Esophagus squamous epithelium (tissue), 4 donors: ENCODE data around the gene ZNF860.
"Not testable (repeated sequence)": the region's sequence is repeated elsewhere in the genome, so short reads cannot be mapped to it uniquely, and the experiment has no call there.

ENCODE experiments used
- POLR2A ChIP-seq, 4 donors: fragments of 450-650 bp; IDR thresholded peaks; one replicate each; pipeline ENCODE4 v1.6.1; 2017; ENCODE audit warnings: antibody characterized with exemption in 4 of 4, mild to moderate bottlenecking in 4 of 4, moderate library complexity in 3 of 4
- TF ChIP-seq, protein P1 (sequence below), 6 experiments: fragments of 450-650 bp in 4 of 6; fragments of 200-600 bp in 2 of 6; sonication (generic) in 2 of 6; IDR thresholded peaks; one replicate each; pipeline ENCODE4 v1.5.1; 2016 to 2019; ENCODE audit warnings: antibody characterized with exemption in 6 of 6, mild to moderate bottlenecking in 4 of 6, moderate library complexity in 4 of 6

DNA sequence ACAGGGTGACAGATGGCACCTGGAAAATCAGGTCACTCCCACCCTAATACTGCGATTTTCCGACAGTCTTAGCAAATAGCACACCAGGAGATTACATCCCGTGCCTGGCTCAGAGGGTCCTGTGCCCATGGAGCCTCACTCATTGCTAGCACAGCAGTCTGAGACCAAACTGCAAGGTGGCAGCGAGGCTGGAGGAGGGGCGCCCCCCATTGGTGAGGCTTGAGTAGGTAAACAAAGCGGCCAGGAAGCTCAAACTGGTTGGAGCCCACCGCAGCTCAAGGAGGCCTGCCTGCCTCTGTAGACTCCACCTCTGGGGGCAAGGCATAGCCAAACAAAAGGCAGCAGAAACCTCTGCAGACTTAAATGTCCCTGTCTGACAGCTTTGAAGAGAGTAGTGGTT, 29.1 kb downstream of the ZNF860 start:
- TF ChIP-seq POLR2A (IDR thresholded peaks at IDR 0.05) = not testable (repeated sequence)
- TF ChIP-seq, protein P1, sequence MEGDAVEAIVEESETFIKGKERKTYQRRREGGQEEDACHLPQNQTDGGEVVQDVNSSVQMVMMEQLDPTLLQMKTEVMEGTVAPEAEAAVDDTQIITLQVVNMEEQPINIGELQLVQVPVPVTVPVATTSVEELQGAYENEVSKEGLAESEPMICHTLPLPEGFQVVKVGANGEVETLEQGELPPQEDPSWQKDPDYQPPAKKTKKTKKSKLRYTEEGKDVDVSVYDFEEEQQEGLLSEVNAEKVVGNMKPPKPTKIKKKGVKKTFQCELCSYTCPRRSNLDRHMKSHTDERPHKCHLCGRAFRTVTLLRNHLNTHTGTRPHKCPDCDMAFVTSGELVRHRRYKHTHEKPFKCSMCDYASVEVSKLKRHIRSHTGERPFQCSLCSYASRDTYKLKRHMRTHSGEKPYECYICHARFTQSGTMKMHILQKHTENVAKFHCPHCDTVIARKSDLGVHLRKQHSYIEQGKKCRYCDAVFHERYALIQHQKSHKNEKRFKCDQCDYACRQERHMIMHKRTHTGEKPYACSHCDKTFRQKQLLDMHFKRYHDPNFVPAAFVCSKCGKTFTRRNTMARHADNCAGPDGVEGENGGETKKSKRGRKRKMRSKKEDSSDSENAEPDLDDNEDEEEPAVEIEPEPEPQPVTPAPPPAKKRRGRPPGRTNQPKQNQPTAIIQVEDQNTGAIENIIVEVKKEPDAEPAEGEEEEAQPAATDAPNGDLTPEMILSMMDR (IDR thresholded peaks at IDR 0.05) = not testable (repeated sequence)
